Calu3 (cell line): ENCODE results near the gene CAPN2. TPM values are rescaled to one million over a fixed set of nuclear protein-coding genes. Genes with fewer than 3 reads are reported as not detected.

Source experiments
- BruUV-seq: library from RNA; stranded (reverse); fragments of 400-500 nt; replicated peaks from 2 replicates; lab custom pipeline; 2021; lab: Mats Ljungman, UMichigan
- CTCF ChIA-PET: fragments of 300-600 bp; sonication (Branson Sonifier 250); formaldehyde crosslinking; loops from one replicate; lab custom pipeline; 2022; ENCODE audit warnings: antibody characterized with exemption; lab: Charles Lee
- DNase-seq: peaks from one replicate; pipeline ENCODE4 v3.0.0; 2022
- H3K27ac Mint-ChIP-seq: one replicate; pipeline ENCODE4 v1.8.0; 2022; ENCODE audit warnings: mixed read lengths; ENCODE audit not compliant: unreplicated experiment
- H3K27me3 Mint-ChIP-seq: one replicate; pipeline ENCODE4 v1.8.0; 2022; ENCODE audit warnings: mixed read lengths; ENCODE audit not compliant: unreplicated experiment
- H3K36me3 Mint-ChIP-seq: one replicate; pipeline ENCODE4 v1.8.0; 2022; ENCODE audit warnings: mild to moderate bottlenecking, moderate library complexity, mixed read lengths; ENCODE audit not compliant: insufficient read depth, unreplicated experiment
- H3K4me1 Mint-ChIP-seq: one replicate; pipeline ENCODE4 v1.8.0; 2022; ENCODE audit warnings: mild to moderate bottlenecking, low read depth, mixed read lengths; ENCODE audit not compliant: unreplicated experiment
- H3K4me3 Mint-ChIP-seq: one replicate; pipeline ENCODE4 v1.8.0; 2022; ENCODE audit warnings: mild to moderate bottlenecking, low read depth, moderate library complexity, mixed read lengths; ENCODE audit not compliant: unreplicated experiment
- H3K9me3 Mint-ChIP-seq: one replicate; pipeline ENCODE4 v1.8.0; 2022; ENCODE audit warnings: low read depth, mixed read lengths; ENCODE audit not compliant: unreplicated experiment
- CTCF ChIP-seq: fragments of 200-600 bp; IDR thresholded peaks from one replicate; pipeline ENCODE4 v1.8.0; 2022; ENCODE audit warnings: antibody characterized with exemption; ENCODE audit not compliant: unreplicated experiment
- intact Hi-C: fragments of 100-400 bp; cut with micrococcal nuclease; formaldehyde crosslinking; loops from one replicate; pipeline ENCODE4 v1.10.0; 2022; ENCODE audit not compliant: unreplicated experiment
- total RNA-seq: library from RNA; stranded (reverse); gene quantifications from 2 replicates; pipeline ENCODE4 v1.2.3, GENCODE V29; 2022

Gene CAPN2
- total RNA-seq, 1 experiment from 2014 or later, result 266 TPM

- Mint-ChIP-seq H3K4me3 (no peak overlapping the region), H3K27ac (no peak overlapping the region), H3K4me1 (peaks cover 6% of the 10 kb centered on the region), H3K36me3 (peaks cover 84% of the 10 kb centered on the region), H3K9me3 (no peaks in the 10 kb centered on the region), H3K27me3 (no peaks in the 10 kb centered on the region)
- BruUV-seq, result no TSS peak
- no peak for TF ChIP-seq CTCF
- CTCF ChIA-PET, result interaction anchor here (0.7 kb wide), 1 partner anchor 42 kb away, joined by 3 read pairs; no protein-coding TSS in a partner anchor
- intact Hi-C loops, result loop anchor here (2.0 kb wide), 1 partner anchor 50 kb away; no protein-coding TSS in a partner anchor
- no peak for DNase-seq
Measured at GRCh38 chr1:223748405-223748772, 36.0 kb downstream of the CAPN2 start.

- intact Hi-C loops, result loop anchor here (2.0 kb wide), 1 partner anchor 50 kb away; no protein-coding TSS in a partner anchor
- Mint-ChIP-seq H3K4me3 (no peak overlapping the region), H3K27ac (peak overlapping the region; percentile 48), H3K4me1 (no peaks in the 10 kb centered on the region), H3K9me3 (no peaks in the 10 kb centered on the region), H3K27me3 (no peaks in the 10 kb centered on the region), H3K36me3 (peaks cover 84% of the 10 kb centered on the region)
- DNase-seq, result peak; percentile 44
- peak; percentile 90 for TF ChIP-seq CTCF
- no TSS peak for BruUV-seq
- CTCF ChIA-PET, result interaction anchor here (0.7 to 1.2 kb wide), 5 partner anchors 28 to 48 kb away, joined by 3 to 6 read pairs (median 4); no protein-coding TSS in a partner anchor
Measured at GRCh38 chr1:223748773-223749733, 36.7 kb downstream of the CAPN2 start.

GRCh38 chr1:223750730-223751570, 38.6 kb downstream of the CAPN2 start:
- intact Hi-C loops, result no loop called here
- no peak overlapping the region for H3K4me3 Mint-ChIP-seq
- peak overlapping the region; percentile 48 for H3K27ac Mint-ChIP-seq
- no peak for DNase-seq
- H3K27me3 Mint-ChIP-seq, result no peaks in the 10 kb centered on the region
- H3K9me3 Mint-ChIP-seq, result no peaks in the 10 kb centered on the region
- BruUV-seq, result no TSS peak
- CTCF ChIA-PET, result interaction anchor here (0.8 to 1.0 kb wide), 2 partner anchors 9 to 21 kb away, joined by 3 read pairs; no protein-coding TSS in a partner anchor
- no peak for TF ChIP-seq CTCF
- H3K36me3 Mint-ChIP-seq, result peaks cover 83% of the 10 kb centered on the region
- no peaks in the 10 kb centered on the region for H3K4me1 Mint-ChIP-seq

- H3K4me1 Mint-ChIP-seq, result no peaks in the 10 kb centered on the region
- CTCF ChIA-PET, result interaction anchor here (0.8 to 1.0 kb wide), 2 partner anchors 10 to 20 kb away, joined by 3 read pairs; no protein-coding TSS in a partner anchor
- H3K27me3 Mint-ChIP-seq, result no peaks in the 10 kb centered on the region
- peak overlapping the region; percentile 10 for H3K27ac Mint-ChIP-seq
- TF ChIP-seq CTCF, result no peak
- no peak overlapping the region for H3K4me3 Mint-ChIP-seq
- DNase-seq, result no peak
- no TSS peak for BruUV-seq
- no peaks in the 10 kb centered on the region for H3K9me3 Mint-ChIP-seq
- intact Hi-C loops, result no loop called here
- peaks cover 79% of the 10 kb centered on the region for H3K36me3 Mint-ChIP-seq
Measured at GRCh38 chr1:223751696-223752095, 39.4 kb downstream of the CAPN2 start.
